ENCODE results near the gene CCDC51. TPM values are rescaled to one million over a fixed set of nuclear protein-coding genes. Genes with fewer than 3 reads are reported as not detected.
"Not testable (repeated sequence)": the region's sequence is repeated elsewhere in the genome, so short reads cannot be mapped to it uniquely, and the experiment has no call there.

The CCDC51 gene
- total RNA-seq, 1 donor: 1.4 TPM

- H3K4me3 ChIP-seq (ENCODE audit: low read length): no peak overlapping the region
- peaks cover 5% of the 10 kb centered on the region for H3K4me1 ChIP-seq (ENCODE audit: insufficient read depth, low read length)
- no peaks in the 10 kb centered on the region for H3K9me3 ChIP-seq (ENCODE audit: low read depth, low read length)
- no peaks in the 10 kb centered on the region for H3K27me3 ChIP-seq (ENCODE audit: insufficient read depth, low read length)
Observed at GRCh38 chr3:48402281-48402732, 37.6 kb downstream of the CCDC51 start.

GRCh38 chr3:48401434-48401901 lies 38.5 kb downstream of the CCDC51 start:
- not testable (repeated sequence) for H3K9me3 ChIP-seq (ENCODE audit: low read depth, low read length); H3K4me3 ChIP-seq (ENCODE audit: low read length); H3K4me1 ChIP-seq (ENCODE audit: insufficient read depth, low read length); H3K27me3 ChIP-seq (ENCODE audit: insufficient read depth, low read length)

- Histone ChIP-seq H3K9me3 (ENCODE audit: low read depth, low read length) (no peaks in the 10 kb centered on the region), H3K27me3 (ENCODE audit: insufficient read depth, low read length) (no peaks in the 10 kb centered on the region), H3K4me1 (ENCODE audit: insufficient read depth, low read length) (peaks cover 7% of the 10 kb centered on the region), H3K4me3 (ENCODE audit: low read length) (no peak overlapping the region)
Observed at GRCh38 chr3:48400824-48401433, 39.0 kb downstream of the CCDC51 start.

DNA sequence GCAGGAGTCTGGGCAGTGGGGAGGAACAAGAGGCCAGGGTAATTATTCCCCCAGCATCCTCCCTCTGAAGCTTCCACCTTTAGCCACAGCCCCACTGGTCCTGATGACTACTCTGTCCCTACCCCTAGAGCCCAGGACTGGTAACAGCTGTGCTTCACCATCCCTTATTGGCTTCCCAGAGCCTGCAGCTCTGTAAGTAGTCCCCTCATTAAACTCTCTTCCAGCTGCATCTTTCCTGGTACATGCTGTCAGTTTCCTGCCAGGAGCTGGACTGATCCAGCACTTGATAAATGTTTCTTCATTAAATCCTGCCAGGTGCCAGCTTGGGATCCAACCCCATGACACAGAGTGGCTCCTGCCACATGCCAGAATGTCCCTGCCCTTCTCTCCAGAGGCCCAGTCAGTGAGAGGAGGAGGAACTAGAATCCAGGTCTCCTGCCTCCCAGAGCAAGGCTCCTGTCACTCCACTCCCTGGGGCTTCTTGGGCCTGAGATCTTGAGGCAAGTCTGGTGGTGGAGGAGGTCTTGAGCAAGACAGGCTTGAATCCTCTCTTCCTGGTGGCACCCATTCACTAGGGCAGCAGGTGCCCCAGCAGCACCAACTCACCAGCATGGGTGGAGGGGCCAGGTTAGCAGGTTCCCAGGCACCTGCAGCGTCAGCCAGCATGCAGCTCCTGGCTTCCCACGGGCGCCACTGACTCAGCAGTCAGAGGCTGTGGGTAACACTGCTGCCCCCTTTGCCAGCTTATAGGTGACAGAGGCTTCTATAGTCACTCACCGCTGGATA lies 40.3 kb downstream of the CCDC51 start:
- peaks cover 7% of the 10 kb centered on the region for H3K4me1 ChIP-seq (ENCODE audit: insufficient read depth, low read length)
- H3K9me3 ChIP-seq (ENCODE audit: low read depth, low read length): no peaks in the 10 kb centered on the region
- H3K4me3 ChIP-seq (ENCODE audit: low read length): no peak overlapping the region
- H3K27me3 ChIP-seq (ENCODE audit: insufficient read depth, low read length): no peaks in the 10 kb centered on the region

- Histone ChIP-seq H3K9me3 (ENCODE audit: low read depth, low read length) (no peaks in the 10 kb centered on the region), H3K4me1 (ENCODE audit: insufficient read depth, low read length) (peaks cover 7% of the 10 kb centered on the region), H3K27me3 (ENCODE audit: insufficient read depth, low read length) (no peaks in the 10 kb centered on the region), H3K4me3 (ENCODE audit: low read length) (no peak overlapping the region)
Observed at GRCh38 chr3:48398701-48399386, 41.1 kb downstream of the CCDC51 start.

DNA sequence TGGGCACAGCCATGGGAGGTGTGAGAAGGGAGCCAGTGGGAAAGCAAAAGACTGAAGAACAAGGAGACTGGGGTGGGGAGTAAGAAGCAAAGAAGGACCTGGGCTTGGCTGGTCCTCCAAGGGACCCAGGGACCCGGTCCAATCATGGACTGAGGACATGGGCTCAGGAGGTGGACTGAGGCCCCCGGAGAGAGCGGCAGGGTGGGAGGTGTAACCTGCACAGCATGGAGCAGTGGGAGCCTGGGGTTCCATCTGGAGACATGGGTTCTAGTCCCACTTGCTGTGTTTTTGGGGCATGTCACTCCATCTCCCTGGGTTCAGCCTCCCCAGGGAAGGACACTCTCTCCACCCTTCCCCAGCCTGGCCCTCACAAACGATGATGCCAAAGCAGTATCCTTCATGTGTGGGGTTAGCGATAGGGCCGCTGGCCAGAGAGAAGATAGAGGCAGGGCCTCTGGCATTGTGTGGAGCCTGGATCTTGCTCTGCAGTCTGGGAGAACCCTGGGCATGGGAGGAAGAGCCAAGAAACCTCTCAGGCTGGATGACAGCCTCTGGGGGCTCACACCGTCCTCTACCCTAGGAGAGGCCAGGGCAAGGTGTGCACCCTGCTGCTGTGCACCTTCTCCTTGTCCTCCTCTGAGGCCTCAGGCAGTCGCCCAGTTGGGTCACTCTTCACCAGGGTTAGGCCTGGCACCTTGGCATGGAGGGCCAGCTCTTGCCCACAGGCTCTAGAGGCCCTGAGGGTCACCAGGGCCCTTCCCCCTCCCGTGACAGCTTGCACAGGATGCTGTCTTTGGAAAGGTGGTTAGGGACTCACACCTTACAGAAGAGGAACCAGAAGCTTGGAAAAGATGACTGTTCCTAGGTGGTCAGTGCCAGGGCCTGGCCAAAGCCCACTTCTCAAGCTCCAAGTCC lies 41.9 kb downstream of the CCDC51 start:
- Histone ChIP-seq H3K27me3 (ENCODE audit: insufficient read depth, low read length) (no peaks in the 10 kb centered on the region), H3K4me1 (ENCODE audit: insufficient read depth, low read length) (peaks cover 7% of the 10 kb centered on the region), H3K9me3 (ENCODE audit: low read depth, low read length) (no peaks in the 10 kb centered on the region), H3K4me3 (ENCODE audit: low read length) (no peak overlapping the region)

DNA sequence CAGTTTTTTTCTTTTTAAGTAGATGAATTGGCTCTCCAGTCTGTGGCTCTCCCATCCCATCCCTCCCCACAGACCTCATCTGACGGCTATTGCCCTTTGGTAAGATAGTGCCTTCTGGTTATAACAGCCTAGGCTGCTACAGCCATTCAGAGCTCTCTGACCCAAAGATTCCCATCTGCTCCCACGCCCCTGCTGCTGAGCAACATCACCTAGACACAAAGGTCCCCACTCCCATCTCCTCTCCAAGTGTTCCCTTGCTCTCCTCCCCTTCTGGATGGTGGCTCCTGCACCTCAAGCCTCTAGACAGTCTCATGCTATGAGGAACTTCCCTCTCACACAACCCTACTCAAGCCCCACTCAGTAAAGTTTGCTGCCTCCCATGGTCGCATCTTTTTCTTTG lies 44.2 kb downstream of the CCDC51 start:
- Histone ChIP-seq H3K4me1 (ENCODE audit: insufficient read depth, low read length) (peaks cover 7% of the 10 kb centered on the region), H3K27me3 (ENCODE audit: insufficient read depth, low read length) (no peaks in the 10 kb centered on the region), H3K9me3 (ENCODE audit: low read depth, low read length) (no peaks in the 10 kb centered on the region), H3K4me3 (ENCODE audit: low read length) (no peak overlapping the region)

- H3K9me3 ChIP-seq (ENCODE audit: low read depth, low read length): no peaks in the 10 kb centered on the region
- peaks cover 7% of the 10 kb centered on the region for H3K4me1 ChIP-seq (ENCODE audit: insufficient read depth, low read length)
- H3K4me3 ChIP-seq (ENCODE audit: low read length): no peak overlapping the region
- no peaks in the 10 kb centered on the region for H3K27me3 ChIP-seq (ENCODE audit: insufficient read depth, low read length)
Observed at GRCh38 chr3:48394391-48394790, 45.5 kb downstream of the CCDC51 start.

- no peaks in the 10 kb centered on the region for H3K9me3 ChIP-seq (ENCODE audit: low read depth, low read length)
Observed at GRCh38 chr3:48388966-48389365, 51.0 kb downstream of the CCDC51 start.

DNA sequence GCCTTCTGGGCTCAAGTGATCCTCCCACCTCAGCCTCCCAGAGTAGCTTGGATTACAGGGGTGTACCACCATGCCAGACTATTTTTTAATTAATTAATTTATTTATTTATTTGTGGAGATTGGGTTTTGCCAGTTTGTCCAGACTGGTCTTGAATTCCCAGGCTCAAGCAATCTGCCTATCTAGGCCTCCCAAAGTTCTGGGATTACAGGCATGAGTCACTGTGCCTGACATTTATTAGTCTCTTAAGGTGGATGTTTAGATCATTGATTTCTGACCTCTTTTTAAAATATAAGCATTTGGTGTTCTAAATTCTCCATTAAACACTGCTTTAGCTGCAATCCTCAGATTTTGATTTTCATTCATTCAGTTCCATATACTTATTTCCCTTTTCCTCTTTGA lies 52.3 kb downstream of the CCDC51 start:
- H3K4me1 ChIP-seq (ENCODE audit: insufficient read depth, low read length): no peaks in the 10 kb centered on the region
- H3K9me3 ChIP-seq (ENCODE audit: low read depth, low read length): no peaks in the 10 kb centered on the region
- H3K4me3 ChIP-seq (ENCODE audit: low read length): no peak overlapping the region
- H3K27me3 ChIP-seq (ENCODE audit: insufficient read depth, low read length): peaks cover 9% of the 10 kb centered on the region

More at GRCh38 chr3:48388966-48389365, 51.0 kb downstream of the CCDC51 start:
- Histone ChIP-seq H3K4me1 (ENCODE audit: insufficient read depth, low read length) (no peaks in the 10 kb centered on the region), H3K4me3 (ENCODE audit: low read length) (no peak overlapping the region), H3K27me3 (ENCODE audit: insufficient read depth, low read length) (peaks cover 9% of the 10 kb centered on the region)

Other genes starting within 250 kb of the CCDC51 start
- gene CAMP, start 216.6 kb downstream of the CCDC51 start, total RNA-seq: not detected
- 10.6 TPM for gene ZNF589, start 199.0 kb downstream of the CCDC51 start, total RNA-seq
- gene NME6, start 138.8 kb downstream of the CCDC51 start, total RNA-seq: 5.4 TPM
- gene SPINK8, start 106.5 kb downstream of the CCDC51 start, total RNA-seq: not detected
- not detected for gene FBXW12, start 67.9 kb downstream of the CCDC51 start, total RNA-seq
- gene PLXNB1, start 10.0 kb downstream of the CCDC51 start, total RNA-seq: 0.63 TPM
- 271 TPM for gene TMA7, start 138 bp upstream of the CCDC51 start, total RNA-seq
- gene ATRIP, start 6.6 kb upstream of the CCDC51 start, total RNA-seq: 5.1 TPM
- 64.1 TPM for gene SHISA5, start 64.1 kb upstream of the CCDC51 start, total RNA-seq
- 11.3 TPM for gene PFKFB4, start 116.7 kb upstream of the CCDC51 start, total RNA-seq
- 0.10 TPM for gene UCN2, start 123.7 kb upstream of the CCDC51 start, total RNA-seq
- gene COL7A1, start 155.2 kb upstream of the CCDC51 start, total RNA-seq: 0.10 TPM
- gene UQCRC1, start 169.5 kb upstream of the CCDC51 start, total RNA-seq: 131 TPM
- gene TMEM89, start 181.7 kb upstream of the CCDC51 start, total RNA-seq: 0.42 TPM
- 8.4 TPM for gene SLC26A6, start 195.3 kb upstream of the CCDC51 start, total RNA-seq
- gene CELSR3, start 222.8 kb upstream of the CCDC51 start, total RNA-seq: 2.6 TPM
- gene NCKIPSD, start 245.8 kb upstream of the CCDC51 start, total RNA-seq: 6.3 TPM

All from mononuclear cell (primary cell).